GM23338 (cell line): ENCODE data around the gene ERBB4.

Experiments used
- CTCF ChIP-seq, 2 experiments: fragments of 200-600 bp in 1 of 2; sonication (generic) in 1 of 2; conservative IDR thresholded peaks; 2 replicates each; pipeline versions ENCODE4 v1.5.1 to v1.6.1; 2016 to 2017; ENCODE audit warnings: antibody characterized with exemption in 2 of 2, low read depth in 2 of 2, mild to moderate bottlenecking in 2 of 2, moderate library complexity in 1 of 2
- EZH2 ChIP-seq: fragments of 200-600 bp; sonication (generic); IDR thresholded peaks from one replicate; pipeline ENCODE4 v1.8.0; 2017; ENCODE audit warnings: antibody characterized with exemption, mild to moderate bottlenecking, low read depth; ENCODE audit not compliant: unreplicated experiment
- EZH2phosphoT487 ChIP-seq: fragments of 200-600 bp; sonication (generic); IDR thresholded peaks from one replicate; pipeline ENCODE4 v1.8.1; 2018; ENCODE audit warnings: antibody characterized with exemption; ENCODE audit not compliant: unreplicated experiment
- JUNB ChIP-seq: IDR thresholded peaks from one replicate; pipeline ENCODE4 v1.6.1; 2016; ENCODE audit warnings: antibody characterized with exemption; ENCODE audit not compliant: unreplicated experiment
- NANOG ChIP-seq: IDR thresholded peaks from 2 replicates; pipeline ENCODE4 v1.6.1; 2016; ENCODE audit warnings: antibody characterized with exemption, borderline replicate concordance
- POLR2AphosphoS5 ChIP-seq: IDR thresholded peaks from 2 replicates; pipeline ENCODE4 v1.6.1; 2016; ENCODE audit warnings: antibody characterized with exemption, low read depth
- STAT1 ChIP-seq: IDR thresholded peaks from one replicate; pipeline ENCODE4 v1.6.1; 2016; ENCODE audit warnings: antibody characterized with exemption; ENCODE audit not compliant: unreplicated experiment
- ZNF331 ChIP-seq: fragments of 250-450 bp; sonication (Bioruptor Pico); IDR thresholded peaks from 2 replicates; pipeline ENCODE4 v1.5.0; 2020; ENCODE audit warnings: low read depth, mild to moderate bottlenecking, moderate library complexity
- TF ChIP-seq, protein P1 (sequence below): IDR thresholded peaks from one replicate; pipeline ENCODE4 v1.6.1; 2018; ENCODE audit warnings: antibody characterized with exemption; ENCODE audit not compliant: unreplicated experiment

DNA sequence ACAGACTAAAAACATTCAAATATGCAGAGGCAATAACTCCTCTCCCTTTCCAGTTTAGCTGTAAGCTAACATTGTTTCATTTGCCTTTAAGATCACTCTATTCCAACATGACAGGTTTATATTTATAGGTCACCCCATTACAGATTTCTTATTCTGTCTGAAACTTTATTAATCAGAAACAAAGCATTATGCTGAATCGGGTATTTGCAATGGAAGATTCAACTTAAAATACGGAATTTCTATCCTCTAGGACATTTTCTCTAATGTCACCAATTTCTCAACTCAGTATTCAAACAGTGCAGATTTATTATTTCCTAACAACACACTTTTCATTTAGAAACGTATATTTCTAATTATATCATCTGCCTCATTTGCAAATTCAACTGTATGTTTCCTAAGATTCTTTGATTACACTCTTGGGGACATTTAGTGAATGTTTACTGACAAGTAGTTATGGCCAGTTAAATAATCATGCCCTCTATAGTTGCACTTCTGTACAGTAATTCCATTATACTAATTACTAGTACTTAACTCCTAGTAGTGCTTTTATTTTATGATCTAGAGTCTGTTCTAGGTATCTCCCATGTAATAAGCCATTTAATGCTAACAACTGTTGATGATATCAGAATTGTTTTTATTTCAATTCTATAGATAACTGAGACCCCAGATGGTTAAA lies 358.1 kb downstream of the ERBB4 start:
- TF ChIP-seq CTCF (conservative IDR thresholded peaks at IDR 0.05; ENCODE audit: low read depth in 2 of 2) (no peak), JUNB (no peak), EZH2phosphoT487 (no peak), EZH2 (no peak), ZNF331 (CRISPR knock-in tag) (no peak), POLR2AphosphoS5 (no peak), NANOG (no peak), STAT1 (no peak)
- TF ChIP-seq, protein P1, sequence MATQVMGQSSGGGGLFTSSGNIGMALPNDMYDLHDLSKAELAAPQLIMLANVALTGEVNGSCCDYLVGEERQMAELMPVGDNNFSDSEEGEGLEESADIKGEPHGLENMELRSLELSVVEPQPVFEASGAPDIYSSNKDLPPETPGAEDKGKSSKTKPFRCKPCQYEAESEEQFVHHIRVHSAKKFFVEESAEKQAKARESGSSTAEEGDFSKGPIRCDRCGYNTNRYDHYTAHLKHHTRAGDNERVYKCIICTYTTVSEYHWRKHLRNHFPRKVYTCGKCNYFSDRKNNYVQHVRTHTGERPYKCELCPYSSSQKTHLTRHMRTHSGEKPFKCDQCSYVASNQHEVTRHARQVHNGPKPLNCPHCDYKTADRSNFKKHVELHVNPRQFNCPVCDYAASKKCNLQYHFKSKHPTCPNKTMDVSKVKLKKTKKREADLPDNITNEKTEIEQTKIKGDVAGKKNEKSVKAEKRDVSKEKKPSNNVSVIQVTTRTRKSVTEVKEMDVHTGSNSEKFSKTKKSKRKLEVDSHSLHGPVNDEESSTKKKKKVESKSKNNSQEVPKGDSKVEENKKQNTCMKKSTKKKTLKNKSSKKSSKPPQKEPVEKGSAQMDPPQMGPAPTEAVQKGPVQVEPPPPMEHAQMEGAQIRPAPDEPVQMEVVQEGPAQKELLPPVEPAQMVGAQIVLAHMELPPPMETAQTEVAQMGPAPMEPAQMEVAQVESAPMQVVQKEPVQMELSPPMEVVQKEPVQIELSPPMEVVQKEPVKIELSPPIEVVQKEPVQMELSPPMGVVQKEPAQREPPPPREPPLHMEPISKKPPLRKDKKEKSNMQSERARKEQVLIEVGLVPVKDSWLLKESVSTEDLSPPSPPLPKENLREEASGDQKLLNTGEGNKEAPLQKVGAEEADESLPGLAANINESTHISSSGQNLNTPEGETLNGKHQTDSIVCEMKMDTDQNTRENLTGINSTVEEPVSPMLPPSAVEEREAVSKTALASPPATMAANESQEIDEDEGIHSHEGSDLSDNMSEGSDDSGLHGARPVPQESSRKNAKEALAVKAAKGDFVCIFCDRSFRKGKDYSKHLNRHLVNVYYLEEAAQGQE: no peak
